Osteoblast (primary cell): ENCODE results near the gene CKAP2L. TPM values are rescaled to one million over a fixed set of nuclear protein-coding genes. Genes with fewer than 3 reads are reported as not detected.

ENCODE experiments used
- DNase-seq: peaks from one replicate; pipeline ENCODE4 v3.0.0; 2011; ENCODE audit warnings: low spot score, mixed read lengths; ENCODE audit not compliant: insufficient read length; ENCODE audit errors: missing footprints
- H2AFZ ChIP-seq: 2 replicates; pipeline ENCODE4 v1.6.0; 2011; ENCODE audit warnings: mild to moderate bottlenecking, low read length
- H3K27ac ChIP-seq: 2 replicates; pipeline ENCODE4 v1.5.1; 2011; ENCODE audit warnings: mild to moderate bottlenecking, low read depth, low read length, moderate library complexity
- H3K27me3 ChIP-seq: 2 replicates; pipeline ENCODE4 v1.6.0; 2012; ENCODE audit warnings: mild to moderate bottlenecking, control low read depth, inconsistent platforms, low read length, moderate library complexity; ENCODE audit not compliant: insufficient read depth
- H3K36me3 ChIP-seq: 2 replicates; pipeline ENCODE4 v1.5.1; 2011; ENCODE audit warnings: mild to moderate bottlenecking, low read length, control low read depth, moderate library complexity; ENCODE audit not compliant: insufficient read depth
- H3K4me1 ChIP-seq: 2 replicates; pipeline ENCODE4 v1.5.1; 2011; ENCODE audit warnings: mild to moderate bottlenecking, low read length, control low read depth, moderate library complexity; ENCODE audit not compliant: insufficient read depth
- H3K4me2 ChIP-seq: 2 replicates; pipeline ENCODE4 v1.6.0; 2011; ENCODE audit warnings: mild to moderate bottlenecking, low read length; ENCODE audit not compliant: insufficient read depth
- H3K4me3 ChIP-seq: fragments of 200-600 bp; sonication (generic); 3 replicates; pipeline ENCODE4 v1.5.1; 2012; ENCODE audit warnings: mild to moderate bottlenecking, low read length, inconsistent platforms; ENCODE audit not compliant: insufficient read depth
- H3K79me2 ChIP-seq: 2 replicates; pipeline ENCODE4 v1.6.0; 2012; ENCODE audit warnings: mild to moderate bottlenecking, low read length, control low read depth, inconsistent platforms; ENCODE audit not compliant: insufficient read depth
- H3K9me3 ChIP-seq: 2 replicates; pipeline ENCODE4 v1.5.1; 2011; ENCODE audit warnings: low read depth, low read length, control low read depth
- H4K20me1 ChIP-seq: 2 replicates; pipeline ENCODE4 v1.6.0; 2012; ENCODE audit warnings: mild to moderate bottlenecking, low read length, control low read depth; ENCODE audit not compliant: insufficient read depth
- CTCF ChIP-seq: IDR thresholded peaks from 2 replicates; pipeline ENCODE4 v1.5.1; 2011; ENCODE audit warnings: mild to moderate bottlenecking, low read depth, low read length, moderate library complexity; ENCODE audit errors: extremely low read depth
- total RNA-seq: library from RNA; depleted of rRNA; stranded (reverse); fragments of >200 nt; gene quantifications from 2 replicates; pipeline ENCODE4 v1.2.3, GENCODE V29; 2012

The CKAP2L gene
- total RNA-seq, 1 donor = 1.1 TPM

DNA sequence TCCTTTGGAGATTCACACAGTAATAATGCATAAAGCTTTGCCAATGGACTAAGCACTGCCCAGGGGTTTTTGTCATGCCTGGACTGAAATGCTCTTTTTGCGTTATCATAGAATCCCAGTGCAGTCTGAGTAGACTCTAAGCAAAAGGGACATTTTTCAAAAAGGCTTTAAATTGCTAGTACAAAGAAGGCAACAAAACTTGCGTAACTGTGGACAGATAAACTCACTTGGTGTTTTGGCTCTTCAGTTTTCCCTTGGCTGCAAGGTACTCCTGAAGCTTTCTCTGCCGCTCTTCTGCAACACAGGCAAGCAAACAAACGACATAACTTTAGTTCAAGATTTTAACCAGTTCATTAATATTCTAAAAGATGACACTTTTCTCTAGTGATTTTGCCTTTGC lies 2.1 kb downstream of the CKAP2L start:
- no peaks in the 10 kb centered on the region for H3K27me3 ChIP-seq
- peak overlapping the region; percentile 11 for H3K4me2 ChIP-seq
- peak overlapping the region; percentile 47 for H3K27ac ChIP-seq
- no peak for DNase-seq
- H3K9me3 ChIP-seq = no peaks in the 10 kb centered on the region
- H4K20me1 ChIP-seq = no peaks in the 10 kb centered on the region
- peaks cover 45% of the 10 kb centered on the region for H3K79me2 ChIP-seq
- peaks cover 4% of the 10 kb centered on the region for H3K36me3 ChIP-seq
- peak overlapping the region; percentile 97 for H2AFZ ChIP-seq
- TF ChIP-seq CTCF = no peak
- peaks cover 31% of the 10 kb centered on the region for H3K4me1 ChIP-seq
- H3K4me3 ChIP-seq = no peak overlapping the region

- Histone ChIP-seq H3K79me2 (peaks cover 56% of the 10 kb centered on the region), H3K27me3 (no peaks in the 10 kb centered on the region), H4K20me1 (no peaks in the 10 kb centered on the region), H3K4me3 (no peak overlapping the region), H3K9me3 (no peaks in the 10 kb centered on the region), H3K4me2 (no peak overlapping the region), H3K4me1 (peaks cover 27% of the 10 kb centered on the region), H3K36me3 (peaks cover 12% of the 10 kb centered on the region), H3K27ac (peak overlapping the region; percentile 25), H2AFZ (no peak overlapping the region)
- no peak for TF ChIP-seq CTCF
- DNase-seq = no peak
Observed at GRCh38 chr2:112760149-112760548, 4.3 kb downstream of the CKAP2L start.

DNA sequence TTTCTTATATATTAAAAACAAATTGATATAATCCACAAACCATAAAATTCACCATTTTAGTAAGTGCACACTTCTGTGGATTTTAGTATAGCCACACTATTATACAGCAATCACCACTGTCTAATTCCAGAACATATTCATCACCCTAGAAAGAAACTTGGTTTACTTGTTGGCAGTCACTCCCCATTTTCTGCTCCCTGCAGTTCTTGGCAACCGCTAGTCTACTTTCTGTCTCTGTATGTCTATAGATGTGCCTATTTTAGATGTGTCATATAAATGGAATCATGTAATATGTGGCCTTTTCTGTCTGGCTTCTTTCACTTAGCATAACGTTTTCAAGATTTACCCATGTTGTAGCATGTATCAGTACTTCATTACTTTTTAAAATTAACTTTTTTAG lies 5.7 kb downstream of the CKAP2L start:
- peaks cover 24% of the 10 kb centered on the region for H3K36me3 ChIP-seq
- no peak for TF ChIP-seq CTCF
- no peaks in the 10 kb centered on the region for H4K20me1 ChIP-seq
- no peak overlapping the region for H3K4me3 ChIP-seq
- H3K4me1 ChIP-seq = peaks cover 22% of the 10 kb centered on the region
- H3K79me2 ChIP-seq = peaks cover 64% of the 10 kb centered on the region
- H3K9me3 ChIP-seq = no peaks in the 10 kb centered on the region
- no peaks in the 10 kb centered on the region for H3K27me3 ChIP-seq
- no peak overlapping the region for H3K4me2 ChIP-seq
- peak overlapping the region; percentile 69 for H2AFZ ChIP-seq
- H3K27ac ChIP-seq = peak overlapping the region; percentile 43
- no peak for DNase-seq

- no peak for TF ChIP-seq CTCF
Observed at GRCh38 chr2:112757265-112757664, 7.1 kb downstream of the CKAP2L start.

More at GRCh38 chr2:112757265-112757664, 7.1 kb downstream of the CKAP2L start:
- Histone ChIP-seq H3K4me1 (peaks cover 18% of the 10 kb centered on the region), H4K20me1 (no peaks in the 10 kb centered on the region), H3K79me2 (peaks cover 59% of the 10 kb centered on the region), H3K4me3 (no peak overlapping the region), H3K9me3 (no peaks in the 10 kb centered on the region), H3K27me3 (no peaks in the 10 kb centered on the region), H3K4me2 (no peak overlapping the region), H2AFZ (no peak overlapping the region), H3K36me3 (peaks cover 30% of the 10 kb centered on the region), H3K27ac (peak overlapping the region; percentile 43)
- DNase-seq = no peak
